Hematopoietic multipotent progenitor cell treated with erythropoietin and hydrocortisone succinate and interleukin-3 and kit ligand, for 6 days (in vitro differentiated cells): ENCODE data around the gene RALB.
"Not testable (repeated sequence)": the region's sequence is repeated elsewhere in the genome, so short reads cannot be mapped to it uniquely, and the experiment has no call there.

Experiments used
- DNase-seq: peaks from one replicate; pipeline ENCODE4 v3.0.0-alpha.2; 2015

RALB gene

DNA sequence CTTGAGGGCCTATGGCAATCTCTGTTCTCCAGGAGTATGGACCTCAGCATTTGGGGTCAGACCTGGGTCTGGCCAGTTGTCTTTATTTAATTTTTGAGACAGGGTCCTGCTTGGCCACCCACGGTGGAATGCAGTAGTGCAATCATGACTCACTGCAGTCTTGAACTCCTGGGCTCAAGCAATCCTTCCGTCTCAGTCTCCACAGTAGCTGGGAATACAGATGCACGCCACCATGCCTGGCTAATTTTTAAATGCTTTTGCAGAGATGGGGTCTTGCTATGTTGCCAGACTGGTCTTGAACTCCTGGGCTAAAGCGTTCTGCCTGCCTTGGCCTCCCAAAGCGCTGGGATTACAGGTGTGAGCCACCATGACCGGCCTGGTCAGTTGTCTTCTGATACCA, 46.9 kb downstream of the RALB start:
- no peak for DNase-seq

DNA sequence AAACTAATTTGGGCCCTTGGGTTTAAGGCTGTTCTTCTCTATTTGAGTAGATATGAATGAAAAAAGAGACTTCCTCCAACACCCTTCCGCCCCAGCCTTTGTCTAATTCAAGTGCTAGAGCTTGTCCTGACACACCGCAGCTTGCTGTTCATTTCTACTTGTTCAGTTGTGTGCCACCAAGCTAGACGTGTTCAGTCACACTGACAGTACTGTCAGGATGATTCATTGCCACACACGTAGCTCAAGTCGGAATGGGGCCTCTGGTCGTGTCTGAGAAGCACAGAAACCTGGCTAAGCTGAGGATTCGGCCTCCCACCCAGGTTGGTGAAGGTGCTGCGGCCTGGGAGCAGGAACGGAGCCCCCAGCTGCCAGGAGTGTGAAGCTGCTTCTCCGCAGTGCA, 47.7 kb downstream of the RALB start:
- DNase-seq = no peak

DNA sequence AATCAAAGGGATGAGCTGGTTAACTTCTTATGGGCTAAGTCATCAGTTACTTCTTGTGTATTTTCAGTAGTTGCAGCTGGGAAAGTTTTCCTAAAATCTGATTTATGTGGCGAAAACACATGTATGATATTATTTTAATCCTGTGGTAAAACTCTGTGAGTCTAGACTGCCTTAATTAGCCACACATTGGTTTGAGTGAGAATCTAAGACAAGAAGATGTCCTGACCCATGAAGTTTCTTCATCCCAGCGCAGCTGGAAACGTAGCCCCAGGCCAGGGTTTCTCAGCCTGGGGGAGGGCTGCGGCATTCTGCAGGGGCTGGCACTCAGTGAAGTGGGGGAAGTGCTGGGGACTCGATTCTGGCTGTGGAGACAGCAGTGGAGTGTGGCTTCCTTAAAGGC, 48.6 kb downstream of the RALB start:
- DNase-seq = no peak

DNA sequence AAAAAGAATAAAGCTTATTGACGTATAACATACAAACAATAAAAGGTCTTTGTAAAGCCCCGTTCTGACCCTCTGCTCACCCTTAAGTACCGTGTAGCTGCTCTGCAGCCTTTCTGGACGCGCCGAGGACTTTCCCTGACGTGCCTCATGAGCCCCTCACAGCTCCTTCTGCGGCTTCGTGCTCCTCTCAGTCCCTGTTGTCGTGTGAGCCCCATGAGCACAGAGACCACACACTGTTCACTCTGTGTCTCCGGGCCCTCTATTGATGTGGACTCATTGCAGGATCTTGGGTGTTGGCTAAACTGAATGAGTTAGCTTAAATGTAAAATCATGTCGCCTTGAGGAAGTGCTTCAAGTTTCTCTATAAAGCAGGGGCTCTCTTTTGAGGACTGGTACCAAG, 49.6 kb downstream of the RALB start:
- DNase-seq = no peak

DNA sequence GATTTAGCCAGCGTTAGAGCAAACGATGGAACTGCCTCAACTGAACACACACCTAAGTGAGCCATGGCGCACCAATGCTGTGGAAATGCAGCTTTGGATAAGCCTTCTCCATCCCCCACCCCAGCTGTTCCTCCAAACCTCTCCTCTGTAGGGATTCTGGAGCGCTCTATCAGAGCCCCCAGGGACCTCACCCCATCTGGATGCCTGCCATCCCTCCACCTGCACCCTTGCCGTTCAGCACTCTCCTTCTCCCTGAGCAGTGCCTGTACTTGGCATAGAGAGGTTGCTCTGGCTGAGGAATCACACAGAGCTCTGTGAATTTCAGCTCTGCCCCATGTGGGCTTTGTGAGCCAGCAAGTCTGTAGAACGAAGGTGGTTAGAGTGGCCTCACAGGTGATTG, 50.5 kb downstream of the RALB start:
- no peak for DNase-seq

DNA sequence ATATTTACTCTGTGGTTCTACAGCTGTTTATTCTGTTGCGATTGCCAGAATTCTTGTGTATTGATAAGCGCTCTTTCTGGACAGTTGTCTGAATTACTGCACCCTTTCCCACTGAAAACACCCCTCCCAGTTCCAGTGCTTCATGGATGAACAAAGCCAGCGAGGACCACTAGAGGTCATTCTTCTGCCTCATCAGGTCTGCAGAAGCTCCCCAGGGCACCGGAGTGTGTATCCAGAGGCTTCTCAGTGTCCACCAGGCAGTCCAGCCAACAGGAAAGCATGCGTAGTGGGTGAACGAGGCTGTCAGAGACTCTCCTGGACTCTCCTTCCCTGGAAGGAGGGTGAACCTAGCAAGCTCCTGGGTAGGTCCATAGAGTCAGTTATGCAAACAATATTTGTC, 52.6 kb downstream of the RALB start:
- peak; percentile 47 for DNase-seq

DNA sequence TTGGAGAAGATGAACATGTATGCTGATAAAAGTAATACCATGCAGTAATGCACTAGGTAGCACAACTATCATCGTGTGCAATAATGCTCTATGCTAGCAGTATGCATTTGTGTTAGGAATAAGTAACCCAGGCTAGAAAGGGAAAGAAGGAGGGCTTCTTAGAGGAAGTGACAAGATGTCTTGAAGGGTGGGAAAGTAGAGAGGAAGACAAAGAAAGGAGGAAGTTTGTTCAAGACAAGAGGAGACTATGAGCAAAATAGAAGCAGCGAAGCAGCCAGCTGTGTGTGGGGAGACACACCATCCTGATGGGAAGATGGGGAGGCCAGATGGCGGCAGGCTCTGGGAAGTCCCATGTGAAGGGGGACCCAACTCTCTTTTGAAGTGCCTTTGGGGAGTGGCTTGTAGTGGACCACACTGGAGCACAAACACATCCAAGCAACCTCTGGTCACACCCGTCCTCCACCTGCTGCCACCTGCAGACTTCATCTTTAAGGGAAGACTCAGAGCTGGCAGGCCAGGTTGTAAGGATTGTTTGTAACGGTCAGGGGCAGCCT, 53.4 kb downstream of the RALB start:
- no peak for DNase-seq

DNA sequence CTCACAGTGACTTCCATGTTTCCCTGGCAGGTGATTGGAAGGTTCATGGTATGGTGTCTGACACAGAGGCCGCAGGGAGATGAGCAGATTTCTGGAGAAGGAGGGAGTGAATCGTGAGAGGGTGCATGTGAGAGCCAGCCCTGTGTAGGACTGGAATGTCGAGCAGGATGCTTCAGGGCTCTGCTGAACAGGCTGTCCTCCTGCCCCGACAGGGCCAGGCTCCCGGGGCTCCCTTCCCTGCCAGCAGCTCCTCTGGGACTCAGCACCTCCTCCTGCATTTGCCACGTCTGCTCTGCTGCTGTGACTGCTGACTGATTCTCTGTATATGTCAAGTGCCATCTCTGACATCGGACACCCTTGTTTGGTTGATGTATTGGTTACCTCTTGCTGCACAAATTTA, 54.8 kb downstream of the RALB start:
- no peak for DNase-seq

DNA sequence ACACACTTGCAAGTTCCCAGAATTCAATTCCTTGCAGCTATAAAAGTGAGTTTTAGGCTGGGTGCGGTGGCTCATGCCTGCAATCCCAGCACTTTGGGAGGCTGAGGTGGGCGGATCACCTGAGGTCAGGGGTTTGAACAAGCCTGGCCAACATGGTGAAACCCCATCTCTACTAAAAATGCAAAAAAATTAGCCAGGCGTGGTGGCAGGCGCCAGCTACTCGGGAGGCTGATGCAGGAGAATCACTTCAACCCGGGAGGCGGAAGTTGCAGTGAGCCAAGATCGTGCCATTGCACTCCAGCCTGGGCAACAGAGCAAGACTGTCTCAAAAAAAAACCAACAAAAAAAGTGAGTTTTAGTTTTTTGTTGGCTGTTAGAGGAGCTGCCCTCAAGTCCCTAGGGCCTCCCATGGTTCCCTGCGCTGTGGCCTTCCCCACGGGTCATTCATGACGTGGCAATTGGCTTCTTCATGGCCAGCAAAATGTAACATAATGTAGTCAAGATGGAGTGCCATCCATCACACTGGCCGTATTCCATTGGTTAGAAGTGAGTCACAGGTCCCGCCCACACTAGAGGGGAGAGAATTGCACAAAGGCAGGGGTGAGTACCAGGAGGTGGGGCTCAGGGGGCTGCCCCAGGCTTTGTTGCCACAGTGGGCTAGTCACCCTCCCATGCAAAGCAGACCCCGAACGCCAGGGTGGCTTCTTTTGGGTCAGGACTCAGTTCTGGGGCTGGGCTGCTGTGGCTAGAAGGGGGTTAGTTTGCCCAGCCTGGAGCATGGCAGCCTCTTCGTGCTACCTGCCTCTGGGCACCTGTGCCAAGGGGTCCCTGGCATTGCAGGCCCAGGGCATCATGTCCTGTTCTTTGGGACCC, 55.6 kb downstream of the RALB start:
- no peak for DNase-seq

DNA sequence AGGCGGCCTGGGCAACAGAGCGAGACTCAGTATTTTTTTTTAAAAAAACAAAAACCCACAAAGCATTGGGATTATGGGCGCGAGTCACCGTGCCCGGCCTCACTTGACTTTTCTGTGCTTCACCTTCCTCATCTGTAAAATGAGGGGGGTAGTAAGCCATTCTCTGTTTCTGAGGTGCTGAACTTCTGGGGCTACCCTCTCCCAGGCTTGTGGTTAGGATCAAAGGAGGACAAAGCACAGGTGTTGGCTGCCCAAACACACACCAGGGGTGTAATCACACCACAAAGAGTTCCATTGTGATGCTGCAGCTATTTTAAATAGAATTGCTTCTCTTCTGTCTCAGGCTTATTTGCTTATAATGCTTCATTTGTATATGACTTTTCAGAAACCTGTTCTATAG, 57.5 kb downstream of the RALB start:
- no peak for DNase-seq

DNA sequence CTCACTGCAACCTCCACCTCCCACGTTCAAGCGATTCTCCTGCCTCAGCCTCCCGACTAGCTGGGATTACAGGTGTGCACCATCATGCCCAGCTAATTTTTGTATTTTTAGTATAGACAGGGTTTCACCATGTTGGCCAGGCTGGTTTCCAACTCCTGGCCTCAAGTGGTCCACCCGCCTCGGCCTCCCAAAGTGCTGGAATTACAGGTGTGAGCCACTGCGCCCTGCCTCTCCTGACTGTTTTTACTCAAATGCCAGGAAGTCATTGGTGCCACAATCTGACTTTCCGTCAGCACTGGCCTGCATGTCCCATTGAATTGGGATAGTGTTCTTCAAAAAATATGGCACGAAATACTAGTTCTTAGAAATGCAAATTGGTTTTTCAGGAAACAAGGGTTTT, 58.2 kb downstream of the RALB start:
- not testable (repeated sequence) for DNase-seq

DNA sequence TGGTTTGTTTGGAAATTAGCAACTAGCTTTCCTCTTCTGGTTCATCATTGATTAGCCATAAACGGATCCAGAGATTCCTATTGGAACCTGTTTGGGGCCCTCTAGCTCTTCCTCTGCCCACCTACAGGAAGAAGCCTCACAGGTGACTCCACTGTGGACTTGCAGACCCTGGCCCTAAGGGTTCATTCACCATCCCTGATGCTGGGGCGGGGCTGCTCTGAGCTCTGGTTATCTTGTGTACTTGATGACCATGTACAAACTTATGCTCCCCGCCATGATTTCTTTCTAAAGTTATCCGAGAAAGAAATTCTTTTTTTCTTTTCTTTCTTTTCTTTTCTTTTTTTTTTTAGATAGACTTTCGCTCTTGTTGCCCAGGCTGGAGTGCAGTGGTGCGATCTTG, 59.4 kb downstream of the RALB start:
- DNase-seq = no peak

DNA sequence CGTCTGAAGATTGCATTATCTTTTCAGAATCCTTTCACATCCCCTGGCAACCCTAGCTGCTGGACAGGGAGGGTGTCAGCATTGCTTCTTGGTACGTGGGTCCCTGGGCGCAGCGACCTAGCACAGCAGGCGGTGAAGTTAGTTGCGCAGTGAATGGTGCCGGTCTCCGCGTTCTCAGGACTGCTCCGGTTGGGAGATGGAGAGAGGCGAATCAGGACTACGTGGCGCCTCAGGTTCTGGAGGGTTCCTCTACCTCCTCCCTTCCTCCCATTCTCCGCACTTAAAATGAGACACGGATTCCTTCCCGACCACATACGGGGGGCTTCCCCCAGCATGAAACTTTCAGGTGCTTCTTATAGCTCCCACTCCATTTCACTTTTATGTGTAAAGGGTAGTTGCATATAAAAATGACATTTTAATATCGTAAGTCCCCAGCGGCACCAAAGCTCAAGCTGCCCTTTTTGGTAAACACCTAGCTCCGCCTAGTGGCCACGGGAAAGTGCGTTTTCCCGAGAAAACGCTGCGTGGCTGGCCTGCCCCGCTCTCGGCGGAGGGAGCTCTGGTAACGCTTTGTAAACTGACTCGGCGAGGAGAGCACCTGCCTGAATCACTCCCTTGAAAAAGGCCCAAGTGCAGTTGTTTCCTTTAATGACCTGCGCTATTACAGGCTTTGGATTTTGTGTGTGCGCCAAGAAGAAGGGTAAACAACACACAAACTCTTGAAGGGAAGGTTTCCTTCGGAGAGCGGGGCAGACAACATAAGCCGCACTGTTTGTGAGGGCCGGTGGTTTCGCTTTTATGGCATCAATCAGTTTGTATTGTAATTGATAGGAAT, 60.4 kb downstream of the RALB start:
- DNase-seq = peak; percentile 86

DNA sequence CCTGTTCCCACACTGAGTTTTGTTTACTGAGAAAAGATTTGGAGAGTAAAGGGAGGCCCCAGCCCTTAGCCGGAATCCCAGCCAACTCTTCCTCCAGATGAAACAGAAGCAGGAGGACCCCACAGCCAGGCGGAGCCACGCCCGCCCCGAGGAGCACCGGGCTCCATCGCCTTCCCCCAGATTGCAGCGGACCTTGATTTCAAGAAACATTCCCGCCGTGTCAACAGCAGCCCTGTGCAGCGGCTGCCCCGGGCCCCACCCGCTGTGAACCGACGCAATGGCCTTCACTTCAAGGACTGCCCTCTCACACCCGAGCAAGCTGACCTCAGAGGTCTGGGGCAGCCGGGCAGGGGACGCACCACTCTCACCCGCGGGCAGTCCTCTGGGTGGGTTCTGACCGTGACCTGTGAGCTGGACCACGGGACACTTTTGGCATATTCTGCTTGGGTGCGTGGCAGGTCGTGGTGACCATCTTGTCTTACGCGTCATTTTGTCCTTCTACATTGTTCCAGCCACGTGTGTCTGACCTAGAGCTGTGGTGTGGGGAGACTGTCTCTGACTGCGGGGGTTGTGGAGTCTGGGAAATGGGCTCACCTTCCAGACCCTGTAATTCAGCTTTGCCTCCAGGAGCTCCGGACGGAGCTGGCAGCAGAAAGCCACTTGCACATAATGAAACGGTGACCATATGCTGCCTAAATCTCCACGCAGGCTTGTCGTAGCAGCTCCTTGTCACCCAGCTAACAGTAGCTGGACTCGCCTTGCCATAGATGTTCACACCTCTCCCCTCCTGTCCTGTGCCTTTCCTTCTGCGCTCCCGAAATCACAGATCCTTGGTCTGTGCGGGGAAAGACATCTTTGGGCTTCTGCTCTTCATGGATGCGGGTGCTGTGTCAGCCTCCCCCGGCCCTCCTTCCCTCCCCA, 61.3 kb downstream of the RALB start:
- no peak for DNase-seq

DNA sequence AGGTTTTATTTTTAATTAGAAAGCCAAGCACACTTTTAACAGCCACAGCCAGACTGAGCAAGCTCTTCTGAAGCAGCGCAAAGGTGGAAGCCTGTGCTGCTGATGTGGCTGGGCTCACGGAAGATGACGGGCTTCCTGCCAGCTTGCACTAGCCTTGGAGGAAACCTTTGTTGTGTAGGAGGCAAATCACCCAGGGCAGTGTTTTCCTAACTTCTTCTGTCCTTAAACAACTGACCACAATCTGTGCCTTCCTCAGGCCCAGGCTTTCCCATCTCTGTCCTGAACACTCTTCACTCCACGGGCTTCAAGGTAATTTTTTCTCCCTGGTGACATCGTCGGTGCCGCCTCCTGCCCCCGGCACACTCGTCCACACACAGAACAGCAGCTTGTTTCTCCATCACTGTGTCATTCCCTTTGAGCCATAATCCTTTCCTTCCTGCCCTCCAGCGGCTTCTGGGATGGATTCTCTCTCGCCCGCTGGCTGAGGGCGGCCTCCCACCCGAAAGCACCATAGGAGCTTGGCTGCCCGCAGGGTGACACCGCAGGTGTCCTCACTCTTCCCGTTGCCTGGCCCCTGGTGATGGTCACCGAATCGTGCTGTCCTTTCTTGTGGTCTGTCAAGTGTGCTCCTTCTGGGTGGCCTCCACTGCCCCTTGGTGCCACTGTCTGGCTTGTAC, 62.2 kb downstream of the RALB start:
- DNase-seq = no peak

DNA sequence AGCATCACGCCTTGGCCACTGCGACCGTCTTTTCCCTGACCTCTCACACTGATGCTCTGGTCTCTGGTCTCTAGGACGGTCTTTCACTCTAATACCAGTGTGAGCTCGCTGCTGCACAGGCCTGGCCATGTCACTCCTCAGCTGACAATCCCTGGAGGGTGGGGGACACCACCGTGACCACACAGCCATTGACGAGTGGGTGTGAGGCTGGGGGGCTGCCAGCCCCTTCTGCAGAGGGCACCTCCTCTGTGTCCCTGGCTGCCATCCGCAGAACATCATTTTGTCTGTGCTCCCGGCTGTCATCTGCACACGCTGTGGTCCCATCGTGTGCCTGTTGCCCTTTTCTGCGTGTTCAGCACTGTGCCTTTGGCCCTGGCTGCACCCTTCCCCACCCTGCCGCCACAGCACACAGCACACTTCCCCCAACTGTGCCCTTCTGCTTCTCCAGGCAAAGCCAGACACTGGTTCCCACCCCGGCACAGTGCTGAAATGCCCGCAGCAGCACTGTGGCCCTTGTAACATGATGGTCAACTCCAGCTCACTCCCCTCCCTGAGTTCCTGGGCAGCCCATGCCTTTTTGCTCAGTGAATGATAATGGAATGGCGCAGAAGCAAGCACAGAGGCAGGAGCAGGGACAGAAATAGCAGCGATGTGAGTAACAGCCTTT, 62.8 kb downstream of the RALB start:
- DNase-seq = no peak

DNA sequence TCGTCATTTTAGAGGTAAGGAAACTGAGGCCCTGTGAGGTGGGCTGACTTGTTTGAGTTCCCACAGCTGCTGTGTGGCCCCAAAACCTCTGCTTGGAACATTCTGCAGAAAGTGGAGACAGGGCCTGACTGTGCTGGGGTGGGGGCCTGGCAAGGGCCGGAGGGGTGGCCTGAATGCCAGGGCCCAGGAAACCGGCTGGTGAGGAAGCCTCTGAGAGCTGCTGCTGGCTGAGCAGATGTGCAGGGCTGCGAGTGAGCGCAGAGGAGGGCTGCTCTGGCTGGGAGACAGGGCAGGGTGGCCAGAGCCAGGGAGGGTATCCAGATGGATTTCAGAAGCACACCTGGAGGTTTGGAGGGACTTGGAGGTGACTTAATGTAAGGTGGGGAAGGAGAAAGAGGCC, 63.4 kb downstream of the RALB start:
- no peak for DNase-seq

DNA sequence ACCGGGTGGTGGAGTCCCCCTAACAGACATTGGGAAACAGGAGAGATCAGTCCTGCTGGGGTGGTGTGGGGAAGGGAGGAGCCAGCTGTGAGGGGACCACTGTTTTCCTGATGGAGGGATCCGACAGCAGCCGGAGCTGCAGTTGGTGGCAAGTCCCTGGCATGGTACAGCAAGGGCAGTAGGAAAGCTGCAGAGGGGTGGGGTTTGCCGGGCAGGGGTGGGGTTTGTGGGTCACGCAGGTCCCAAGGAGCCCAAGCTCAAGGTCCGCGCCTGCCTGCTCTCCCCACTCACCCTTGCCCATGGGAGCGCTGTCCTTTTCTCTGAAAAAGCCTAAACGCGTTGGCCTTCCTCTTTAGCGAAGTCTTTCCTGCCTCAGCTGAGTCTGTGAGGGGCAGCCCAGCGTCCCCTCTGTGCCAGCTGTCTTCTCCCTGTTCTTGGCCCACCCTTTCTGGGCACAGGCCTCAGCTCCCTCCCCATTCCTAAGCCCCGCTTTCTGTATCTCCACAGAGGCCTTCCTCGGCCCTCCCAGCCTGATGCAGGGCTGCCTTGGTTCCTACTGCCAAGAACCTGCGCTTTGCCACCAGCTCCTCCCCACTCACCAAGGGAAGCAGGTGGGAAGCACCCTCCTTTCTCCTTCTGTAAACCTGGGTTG, 64.0 kb downstream of the RALB start:
- no peak for DNase-seq

DNA sequence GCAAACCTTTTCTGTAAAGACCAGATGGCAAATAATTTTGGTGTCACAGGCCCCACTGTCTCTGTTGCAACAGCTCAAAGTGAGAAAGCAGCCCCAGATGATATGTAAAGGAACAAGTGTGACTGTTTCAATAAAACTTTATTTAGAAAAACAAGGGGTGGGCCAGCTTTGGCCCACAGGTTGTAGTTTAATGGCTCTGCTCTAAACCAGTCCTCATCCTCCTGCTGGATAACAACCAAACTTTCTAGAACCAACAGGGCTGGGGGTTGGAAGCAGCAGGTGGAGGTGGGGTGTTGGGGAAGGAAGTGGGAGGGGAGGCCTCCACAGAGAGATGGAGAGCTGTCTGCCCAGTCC, 64.5 kb downstream of the RALB start:
- no peak for DNase-seq

DNA sequence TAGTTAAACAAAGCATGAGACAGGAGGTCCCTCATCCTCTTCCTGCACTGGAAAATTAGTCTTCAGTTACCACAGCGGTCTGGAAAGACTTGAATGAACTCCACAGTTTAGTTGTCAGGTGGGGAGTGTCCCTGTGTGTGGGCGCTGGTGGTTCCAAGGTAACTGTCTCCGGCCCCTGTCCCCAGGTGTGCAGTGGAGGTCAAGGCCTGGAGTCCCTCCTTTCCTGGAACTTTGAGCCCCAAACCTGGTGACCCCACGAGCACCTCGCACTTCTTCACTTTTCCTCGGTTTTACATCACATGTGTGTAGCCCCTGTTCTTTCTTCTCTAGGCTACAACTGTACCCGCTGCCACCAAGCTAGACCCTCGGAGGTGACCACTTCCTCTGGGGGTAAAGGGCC, 65.3 kb downstream of the RALB start:
- no peak for DNase-seq

DNA sequence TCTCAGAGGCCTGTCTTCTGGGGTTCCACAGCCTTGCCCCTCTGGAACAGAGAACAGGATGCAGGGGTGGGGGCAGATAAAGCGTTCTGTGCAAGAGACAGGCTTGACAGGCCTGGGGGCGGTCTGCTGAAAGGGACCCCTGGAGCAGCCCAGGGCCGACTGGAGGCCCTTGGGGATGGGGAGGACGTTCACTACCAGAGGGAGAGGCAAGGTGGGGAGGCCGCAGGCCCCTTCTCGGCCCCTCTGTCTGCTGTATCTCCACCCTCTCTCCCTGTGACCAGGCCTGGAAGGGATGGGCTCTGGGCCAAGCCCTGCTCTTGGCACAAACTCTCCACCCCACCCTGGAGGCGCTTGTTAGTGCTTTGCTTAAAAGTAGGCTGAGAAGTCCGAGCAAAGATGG, 66.0 kb downstream of the RALB start:
- peak; percentile 24 for DNase-seq
